GM21528 (cell line): Measurements from ENCODE around the gene ZFP62.

ENCODE experiments used
- ATAC-seq: cut with Tn5 transposase; IDR thresholded peaks from one replicate; pipeline ENCODE4 v1.9.1; 2021; ENCODE audit warnings: mild to moderate bottlenecking, moderate library complexity; ENCODE audit not compliant: unreplicated experiment, low FRiP score

ZFP62 gene

DNA sequence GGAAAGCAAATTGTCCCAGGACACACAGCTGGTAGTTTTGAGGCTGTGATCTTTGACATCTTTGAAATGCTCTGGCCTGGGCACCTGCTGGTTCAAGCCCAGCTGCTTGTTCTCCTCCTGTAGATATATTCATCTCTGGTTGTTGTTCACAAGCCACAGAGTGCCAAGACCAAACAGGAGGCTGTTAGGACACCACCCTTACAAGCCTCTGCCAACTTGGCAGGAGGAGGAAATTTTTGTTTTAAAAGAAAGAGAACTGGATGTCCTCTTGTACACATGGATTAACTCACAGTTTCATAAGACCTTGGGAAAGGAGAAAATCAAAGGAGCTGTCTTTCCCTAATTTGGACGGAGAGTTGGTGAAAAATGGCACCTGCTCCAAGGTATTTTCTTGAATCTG, 8.5 kb upstream of the ZFP62 start:
- ATAC-seq: no peak

DNA sequence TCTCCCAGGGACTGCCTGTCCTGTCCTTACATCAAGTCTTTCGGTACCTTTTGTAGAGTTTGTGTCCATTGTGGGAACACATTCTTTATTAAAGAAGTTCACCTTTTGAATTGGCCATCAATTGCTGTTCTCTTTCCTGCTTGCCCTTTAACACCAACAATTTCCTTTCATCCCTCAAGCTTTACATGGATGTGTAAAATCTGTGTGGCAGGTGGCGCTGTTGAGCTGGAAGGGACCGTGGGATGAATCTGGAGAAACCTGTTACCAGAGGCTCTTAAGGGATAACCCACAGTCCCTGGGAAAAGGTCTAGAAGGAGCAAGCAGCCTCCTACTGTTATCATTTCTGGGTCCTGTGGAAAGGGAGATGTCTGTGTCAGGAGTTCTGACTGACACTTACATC, 7.9 kb upstream of the ZFP62 start:
- no peak for ATAC-seq

GRCh38 chr5:180866985-180867384, 5.9 kb upstream of the ZFP62 start:
- ATAC-seq: no peak

DNA sequence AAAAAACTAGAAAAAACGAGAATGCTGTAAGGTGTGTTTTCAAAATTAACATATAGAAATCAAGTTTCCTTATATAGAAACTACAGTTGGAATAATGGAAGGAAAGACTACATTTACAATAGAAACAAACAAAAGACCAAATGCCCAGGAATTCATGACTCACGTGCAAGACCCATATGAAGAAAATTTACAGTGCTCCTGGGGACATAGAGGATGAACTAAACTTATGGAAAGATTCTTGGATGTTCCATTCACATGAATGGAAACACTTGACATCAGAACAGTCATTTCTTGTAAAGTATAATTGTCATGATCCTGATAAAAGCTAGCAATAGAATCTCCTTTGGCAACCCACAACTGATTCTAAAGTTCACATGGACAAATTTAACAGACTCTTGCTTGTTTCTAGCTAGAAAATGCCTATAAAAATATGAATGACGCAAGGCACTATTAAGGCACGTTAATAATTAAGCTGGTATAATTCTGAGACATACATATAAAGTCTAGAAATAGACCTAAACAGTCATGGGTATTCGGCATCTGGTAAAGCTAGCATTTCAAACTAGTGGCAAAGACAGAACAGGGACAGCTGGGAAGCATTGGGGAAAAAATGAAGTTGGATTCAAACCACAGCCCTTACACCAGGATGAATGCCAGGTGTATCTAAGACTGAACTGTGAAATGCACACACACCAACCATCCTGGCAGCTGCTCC, 5.1 kb upstream of the ZFP62 start:
- ATAC-seq: no peak

DNA sequence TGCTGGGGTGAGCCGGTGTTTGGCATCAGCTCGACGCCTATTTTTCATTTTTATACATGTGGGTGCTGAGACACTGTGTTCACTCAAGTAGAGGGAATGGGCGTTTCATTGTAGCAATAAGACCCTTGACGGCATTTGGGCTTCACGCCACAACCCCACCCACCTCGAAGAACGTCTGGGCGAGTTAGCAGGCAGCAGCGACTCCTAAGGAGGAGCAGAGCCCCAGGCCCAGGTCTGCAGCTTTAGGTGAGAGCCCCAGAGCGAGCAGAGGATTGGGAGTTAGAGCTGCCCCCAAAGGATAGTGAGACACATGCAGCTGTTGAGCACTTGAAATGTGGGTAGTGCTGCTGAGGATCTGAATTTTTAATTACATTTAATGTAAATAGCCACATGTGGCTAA, 1.6 kb upstream of the ZFP62 start:
- no peak for ATAC-seq

DNA sequence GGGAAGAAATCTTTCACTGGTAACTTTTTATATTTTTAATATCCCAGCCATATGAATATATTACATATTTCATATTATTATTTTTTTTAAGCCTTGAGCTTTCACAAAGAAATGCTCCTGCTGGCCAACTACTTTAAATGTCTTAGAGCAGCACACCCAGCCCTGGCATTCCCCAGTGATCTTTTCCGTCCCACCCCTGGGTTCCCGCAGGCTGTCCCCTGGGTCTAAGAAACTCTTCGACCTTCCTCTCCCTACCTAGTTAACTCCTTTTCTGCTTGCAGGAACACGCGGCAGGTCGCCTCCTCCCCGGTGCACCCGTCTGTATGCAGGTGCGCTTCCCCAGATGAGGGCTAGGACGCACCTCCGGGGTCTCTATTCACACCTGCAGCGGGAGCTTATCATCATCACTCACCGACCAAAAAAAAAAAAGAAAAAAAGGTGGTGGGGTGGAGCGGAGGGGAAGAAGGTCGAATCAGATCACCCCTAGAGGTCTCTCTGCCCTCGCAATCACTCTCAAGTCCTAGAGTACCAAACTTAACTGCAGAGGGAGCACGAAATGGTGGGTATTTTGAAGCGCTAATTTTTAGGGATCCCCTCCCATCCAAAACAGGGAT, 696 bp downstream of the ZFP62 start:
- peak; percentile 52 for ATAC-seq

DNA sequence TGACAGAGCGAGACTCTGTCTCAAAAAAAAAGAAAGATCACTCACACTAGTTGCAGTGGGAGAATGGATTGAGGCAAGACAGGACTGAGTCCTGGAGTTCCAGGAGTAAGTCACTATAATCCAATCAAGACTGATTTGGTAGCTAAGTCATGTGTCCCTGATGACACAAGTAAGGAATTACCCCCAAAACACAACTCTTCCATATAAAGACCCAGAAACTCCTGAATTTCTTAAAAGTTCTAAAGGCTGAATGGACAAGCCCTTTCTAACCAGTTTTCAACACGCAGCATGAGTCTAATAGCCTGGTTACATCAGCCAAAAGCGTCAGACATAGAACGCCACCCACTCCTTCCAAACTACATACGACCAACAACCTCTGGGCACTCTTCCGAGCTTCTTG, 2.5 kb downstream of the ZFP62 start:
- no peak for ATAC-seq

DNA sequence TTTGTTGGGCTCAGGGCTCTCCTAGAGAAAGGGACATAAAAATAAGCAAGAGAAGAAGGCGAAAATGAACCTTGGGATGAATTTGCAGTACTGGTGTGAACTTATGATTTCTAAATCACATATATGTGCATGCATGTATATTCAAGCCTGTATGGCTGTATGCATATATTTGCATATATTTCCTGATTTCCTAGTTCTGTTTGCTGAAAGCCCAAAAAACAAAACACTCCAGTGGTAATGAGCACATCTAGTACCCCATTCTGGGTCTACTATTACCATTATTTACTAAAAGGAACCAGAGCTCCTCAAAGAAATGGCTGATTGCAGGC, 7.3 kb downstream of the ZFP62 start:
- ATAC-seq: no peak

GRCh38 chr5:180853121-180853847, 7.8 kb downstream of the ZFP62 start:
- no peak for ATAC-seq

DNA sequence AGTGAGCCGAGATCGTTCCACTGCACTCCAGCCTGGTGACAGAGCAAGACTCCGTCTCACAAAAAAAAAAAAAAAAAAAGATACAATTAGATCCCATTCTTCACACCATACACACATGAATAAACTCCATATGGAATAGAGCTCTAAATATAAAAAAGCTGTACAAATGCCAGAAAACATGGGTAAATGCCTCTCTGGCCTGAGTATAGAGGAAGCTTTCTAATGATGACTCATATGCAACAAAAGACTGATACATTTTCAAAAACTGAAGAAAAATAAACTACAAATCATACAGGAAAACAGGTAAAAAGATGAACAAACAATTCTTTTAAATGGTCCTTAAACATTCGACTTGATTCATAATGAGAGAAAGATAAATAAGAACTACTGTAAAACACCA, 8.6 kb downstream of the ZFP62 start:
- ATAC-seq: no peak

GRCh38 chr5:180850434-180851078, 10.5 kb downstream of the ZFP62 start:
- ATAC-seq: no peak

GRCh38 chr5:180849827-180850226, 11.2 kb downstream of the ZFP62 start:
- no peak for ATAC-seq

DNA sequence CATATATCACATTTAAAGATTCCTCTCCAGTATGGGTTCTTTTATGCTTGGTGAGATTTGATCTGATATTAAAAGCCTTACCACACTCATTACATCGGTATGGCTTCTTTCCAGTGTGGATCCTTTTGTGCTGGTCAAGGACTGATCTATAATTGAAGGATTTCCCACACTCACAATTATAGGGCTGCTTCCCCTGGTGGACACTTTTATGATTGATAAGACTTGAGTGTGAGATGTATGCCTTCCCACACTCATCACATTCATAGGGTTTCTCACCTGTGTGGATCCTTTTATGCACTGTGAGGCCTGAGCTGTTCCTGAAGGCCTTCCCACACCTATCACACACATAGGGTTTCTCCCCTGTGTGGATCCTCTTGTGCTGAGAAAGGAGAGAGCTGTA, 12.2 kb downstream of the ZFP62 start:
- ATAC-seq: no peak

GRCh38 chr5:180848265-180848664, 12.8 kb downstream of the ZFP62 start:
- ATAC-seq: no peak

GRCh38 chr5:180847026-180847425, 14.1 kb downstream of the ZFP62 start:
- no peak for ATAC-seq

GRCh38 chr5:180844858-180845257, 16.2 kb downstream of the ZFP62 start:
- no peak for ATAC-seq

GRCh38 chr5:180844432-180844831, 16.6 kb downstream of the ZFP62 start:
- no peak for ATAC-seq

DNA sequence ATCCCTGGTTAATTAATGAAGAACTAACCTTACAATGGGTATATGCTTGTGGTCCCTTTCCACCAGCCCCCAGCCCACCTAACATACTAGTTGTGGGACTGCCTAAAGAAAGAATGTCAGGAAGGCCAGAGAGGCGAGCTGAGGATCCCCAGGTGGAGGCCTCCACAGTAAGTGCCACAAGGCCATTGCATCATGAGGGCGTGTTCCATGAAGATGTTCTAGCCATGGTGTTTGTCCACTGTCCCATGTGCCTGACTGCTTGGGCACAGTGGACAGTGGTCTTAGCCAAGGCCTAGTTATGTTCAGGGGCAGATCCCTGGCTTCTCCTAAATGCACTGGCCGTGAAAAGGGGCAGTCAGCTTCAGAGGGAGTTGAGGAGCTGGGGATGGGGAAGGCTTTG, 21.1 kb downstream of the ZFP62 start:
- ATAC-seq: no peak

- ATAC-seq: no peak
Measured at GRCh38 chr5:180839227-180839626, 21.8 kb downstream of the ZFP62 start.

- no peak for ATAC-seq
Measured at GRCh38 chr5:180837478-180837877, 23.6 kb downstream of the ZFP62 start.

GRCh38 chr5:180832638-180833068, 28.4 kb downstream of the ZFP62 start:
- ATAC-seq: peak; percentile 50
